ENCODE data around the gene DPPA4.

Gene DPPA4

GRCh38 chr3:109297496-109297895 lies 39.9 kb downstream of the DPPA4 start:
- Histone ChIP-seq H4K20me1 (ENCODE audit: low read depth, low read length) (no peaks in the 10 kb centered on the region), H3F3A (ENCODE audit: insufficient read depth) (no peaks in the 10 kb centered on the region), H3K27me3 (ENCODE audit: low read length) (no peaks in the 10 kb centered on the region), H3K79me2 (ENCODE audit: insufficient read depth, low read length) (no peaks in the 10 kb centered on the region), H3K4me3 (ENCODE audit: insufficient read depth, low read length, poor library complexity, severe bottlenecking) (no peak overlapping the region), H3K9me3 (ENCODE audit: insufficient read depth, low read length) (no peaks in the 10 kb centered on the region), H3K9ac (ENCODE audit: low read length) (no peak overlapping the region), H2AFZ (ENCODE audit: low read depth, low read length, severe bottlenecking) (no peak overlapping the region), H3K36me3 (ENCODE audit: low read length) (no peaks in the 10 kb centered on the region), H3K9me2 (replicated peaks; ENCODE audit: insufficient read depth, low read length) (no peaks in the 10 kb centered on the region), H3K27ac (ENCODE audit: low read depth, low read length) (no peak overlapping the region), H3K4me2 (ENCODE audit: low read depth, low read length, poor library complexity, severe bottlenecking) (no peak overlapping the region)
- no peak for TF ChIP-seq CTCF (IDR thresholded peaks at IDR 0.05; ENCODE audit: insufficient read depth, low read length, poor library complexity, severe bottlenecking)
- no peak for TF ChIP-seq EZH2phosphoT487 (conservative IDR thresholded peaks at IDR 0.05; ENCODE audit: low read length)

- no peak overlapping the region for H3K9ac ChIP-seq (ENCODE audit: low read length)
- no peaks in the 10 kb centered on the region for H3K9me3 ChIP-seq (ENCODE audit: insufficient read depth, low read length)
- no peak overlapping the region for H2AFZ ChIP-seq (ENCODE audit: low read depth, low read length, severe bottlenecking)
- no peaks in the 10 kb centered on the region for H3K27me3 ChIP-seq (ENCODE audit: low read length)
- H3K79me2 ChIP-seq (ENCODE audit: insufficient read depth, low read length), result no peaks in the 10 kb centered on the region
- no peaks in the 10 kb centered on the region for H3K36me3 ChIP-seq (ENCODE audit: low read length)
- TF ChIP-seq EZH2phosphoT487 (conservative IDR thresholded peaks at IDR 0.05; ENCODE audit: low read length) (no peak), CTCF (IDR thresholded peaks at IDR 0.05; ENCODE audit: insufficient read depth, low read length, poor library complexity, severe bottlenecking) (no peak)
- H3K9me2 ChIP-seq (replicated peaks; ENCODE audit: insufficient read depth, low read length), result no peaks in the 10 kb centered on the region
- no peaks in the 10 kb centered on the region for H3F3A ChIP-seq (ENCODE audit: insufficient read depth)
- H3K4me2 ChIP-seq (ENCODE audit: low read depth, low read length, poor library complexity, severe bottlenecking), result no peak overlapping the region
- no peaks in the 10 kb centered on the region for H4K20me1 ChIP-seq (ENCODE audit: low read depth, low read length)
- no peak overlapping the region for H3K4me3 ChIP-seq (ENCODE audit: insufficient read depth, low read length, poor library complexity, severe bottlenecking)
- no peak overlapping the region for H3K27ac ChIP-seq (ENCODE audit: low read depth, low read length)
Observed at GRCh38 chr3:109284071-109284470, 53.3 kb downstream of the DPPA4 start.

- Histone ChIP-seq H3K36me3 (ENCODE audit: low read length) (no peaks in the 10 kb centered on the region), H3K4me3 (ENCODE audit: insufficient read depth, low read length, poor library complexity, severe bottlenecking) (no peak overlapping the region), H3K9me2 (replicated peaks; ENCODE audit: insufficient read depth, low read length) (no peaks in the 10 kb centered on the region), H4K20me1 (ENCODE audit: low read depth, low read length) (no peaks in the 10 kb centered on the region), H3K27ac (ENCODE audit: low read depth, low read length) (no peak overlapping the region), H3K9me3 (ENCODE audit: insufficient read depth, low read length) (no peaks in the 10 kb centered on the region), H3F3A (ENCODE audit: insufficient read depth) (no peaks in the 10 kb centered on the region), H2AFZ (ENCODE audit: low read depth, low read length, severe bottlenecking) (no peak overlapping the region), H3K79me2 (ENCODE audit: insufficient read depth, low read length) (no peaks in the 10 kb centered on the region), H3K9ac (ENCODE audit: low read length) (no peak overlapping the region), H3K4me2 (ENCODE audit: low read depth, low read length, poor library complexity, severe bottlenecking) (no peak overlapping the region), H3K27me3 (ENCODE audit: low read length) (no peaks in the 10 kb centered on the region)
- TF ChIP-seq EZH2phosphoT487 (conservative IDR thresholded peaks at IDR 0.05; ENCODE audit: low read length) (no peak), CTCF (IDR thresholded peaks at IDR 0.05; ENCODE audit: insufficient read depth, low read length, poor library complexity, severe bottlenecking) (no peak)
Observed at GRCh38 chr3:109278546-109278945, 58.8 kb downstream of the DPPA4 start.
